Activated naive CD4-positive, alpha-beta T cell treated with anti-CD3 and anti-CD28 coated beads, Interleukin-2, amount 10 ng/mL, durations not matched to agents 7 days and 5 days (primary cell): ENCODE results near the gene GSN.

Experiments
- CTCF ChIA-PET: fragments of 350-600 bp; sonication (Branson Sonifier 250); formaldehyde crosslinking; loops from one replicate; lab custom pipeline; 2021; ENCODE audit warnings: antibody characterized with exemption; lab: Charles Lee
- DNase-seq: peaks from one replicate; pipeline ENCODE4 v3.0.0-alpha.2; 2020
- H3K27ac Mint-ChIP-seq: one replicate; pipeline ENCODE4 v1.8.0; 2021; ENCODE audit warnings: mild to moderate bottlenecking, moderate library complexity, mixed read lengths
- H3K27me3 Mint-ChIP-seq: one replicate; pipeline ENCODE4 v1.8.0; 2021; ENCODE audit warnings: mild to moderate bottlenecking, mixed read lengths
- H3K36me3 Mint-ChIP-seq: one replicate; pipeline ENCODE4 v1.8.0; 2021; ENCODE audit warnings: mixed read lengths
- H3K4me1 Mint-ChIP-seq: one replicate; pipeline ENCODE4 v1.8.0; 2021; ENCODE audit warnings: mixed read lengths
- H3K4me3 Mint-ChIP-seq: one replicate; pipeline ENCODE4 v1.8.0; 2021; ENCODE audit warnings: mild to moderate bottlenecking, moderate library complexity, mixed read lengths
- H3K9me3 Mint-ChIP-seq: one replicate; pipeline ENCODE4 v1.8.0; 2021; ENCODE audit warnings: mixed read lengths

The GSN gene

GRCh38 chr9:121300283-121301119, 32.5 kb downstream of the GSN start:
- Mint-ChIP-seq H3K9me3 (no peaks in the 10 kb centered on the region), H3K4me3 (peak overlapping the region; percentile 63), H3K27ac (no peak overlapping the region), H3K27me3 (peaks cover 43% of the 10 kb centered on the region), H3K4me1 (peaks cover 16% of the 10 kb centered on the region), H3K36me3 (no peaks in the 10 kb centered on the region)
- CTCF ChIA-PET: interaction anchor here (1.3 to 1.6 kb wide), 2 partner anchors 20 to 87 kb away, joined by 3 to 4 read pairs; no protein-coding TSS in a partner anchor
- peak; percentile 3 for DNase-seq

- Mint-ChIP-seq H3K27me3 (peaks cover 43% of the 10 kb centered on the region), H3K9me3 (no peaks in the 10 kb centered on the region), H3K36me3 (no peaks in the 10 kb centered on the region), H3K27ac (no peak overlapping the region), H3K4me3 (no peak overlapping the region), H3K4me1 (peaks cover 16% of the 10 kb centered on the region)
- peak; percentile 20 for DNase-seq
- CTCF ChIA-PET: interaction anchor here (1.8 kb wide), 1 partner anchor 17 kb away, joined by 7 read pairs; no protein-coding TSS in a partner anchor
These were observed 33.9 kb downstream of the GSN start for GRCh38 chr9:121301881-121302286.

- Mint-ChIP-seq H3K27me3 (peaks cover 43% of the 10 kb centered on the region), H3K4me3 (no peak overlapping the region)
These were observed 34.4 kb downstream of the GSN start for GRCh38 chr9:121302341-121302740.

GRCh38 chr9:121302786-121303185, 34.8 kb downstream of the GSN start:
- Mint-ChIP-seq H3K27ac (no peak overlapping the region), H3K9me3 (no peaks in the 10 kb centered on the region), H3K4me1 (peaks cover 16% of the 10 kb centered on the region), H3K36me3 (no peaks in the 10 kb centered on the region), H3K4me3 (no peak overlapping the region), H3K27me3 (peaks cover 42% of the 10 kb centered on the region)
- DNase-seq: no peak
- CTCF ChIA-PET: interaction anchor here (1.1 to 1.8 kb wide), 3 partner anchors 16 to 89 kb away, joined by 4 to 7 read pairs (median 4); no protein-coding TSS in a partner anchor

More at GRCh38 chr9:121302341-121302740, 34.4 kb downstream of the GSN start:
- H3K4me1 Mint-ChIP-seq: peaks cover 16% of the 10 kb centered on the region
- H3K9me3 Mint-ChIP-seq: no peaks in the 10 kb centered on the region
- CTCF ChIA-PET: interaction anchor here (1.1 to 1.8 kb wide), 2 partner anchors 17 to 89 kb away, joined by 4 to 7 read pairs; no protein-coding TSS in a partner anchor
- no peaks in the 10 kb centered on the region for H3K36me3 Mint-ChIP-seq
- DNase-seq: no peak
- no peak overlapping the region for H3K27ac Mint-ChIP-seq

- DNase-seq: no peak
- no peaks in the 10 kb centered on the region for H3K36me3 Mint-ChIP-seq
- H3K27ac Mint-ChIP-seq: no peak overlapping the region
- peaks cover 13% of the 10 kb centered on the region for H3K4me1 Mint-ChIP-seq
- H3K27me3 Mint-ChIP-seq: peaks cover 32% of the 10 kb centered on the region
- CTCF ChIA-PET: interaction anchor here (1.1 to 1.8 kb wide), 3 partner anchors 15 to 90 kb away, joined by 4 to 7 read pairs (median 4); no protein-coding TSS in a partner anchor
- H3K9me3 Mint-ChIP-seq: no peaks in the 10 kb centered on the region
- no peak overlapping the region for H3K4me3 Mint-ChIP-seq
These were observed 35.8 kb downstream of the GSN start for GRCh38 chr9:121303456-121304451.

GRCh38 chr9:121304707-121305106, 36.7 kb downstream of the GSN start:
- Mint-ChIP-seq H3K27me3 (peaks cover 24% of the 10 kb centered on the region), H3K36me3 (no peaks in the 10 kb centered on the region), H3K4me1 (peaks cover 8% of the 10 kb centered on the region), H3K9me3 (no peaks in the 10 kb centered on the region), H3K4me3 (no peak overlapping the region), H3K27ac (no peak overlapping the region)
- CTCF ChIA-PET: interaction anchor here (1.7 kb wide), 1 partner anchor 26 kb away, joined by 4 read pairs; no protein-coding TSS in a partner anchor
- no peak for DNase-seq

- peaks cover 20% of the 10 kb centered on the region for H3K27me3 Mint-ChIP-seq
- DNase-seq: no peak
- no peak overlapping the region for H3K27ac Mint-ChIP-seq
- H3K9me3 Mint-ChIP-seq: no peaks in the 10 kb centered on the region
- no peaks in the 10 kb centered on the region for H3K36me3 Mint-ChIP-seq
- H3K4me1 Mint-ChIP-seq: peaks cover 2% of the 10 kb centered on the region
- CTCF ChIA-PET: no interaction called here
- no peak overlapping the region for H3K4me3 Mint-ChIP-seq
These were observed 37.5 kb downstream of the GSN start for GRCh38 chr9:121305269-121305994.

GRCh38 chr9:121307976-121308375, 40.0 kb downstream of the GSN start:
- Mint-ChIP-seq H3K9me3 (no peaks in the 10 kb centered on the region), H3K27ac (no peak overlapping the region), H3K4me1 (no peaks in the 10 kb centered on the region), H3K36me3 (no peaks in the 10 kb centered on the region), H3K4me3 (no peak overlapping the region), H3K27me3 (peaks cover 3% of the 10 kb centered on the region)
- no peak for DNase-seq
- CTCF ChIA-PET: interaction anchor here (0.6 to 3.3 kb wide), 3 partner anchors 12 to 95 kb away, joined by 3 to 15 read pairs (median 3); no protein-coding TSS in a partner anchor

GRCh38 chr9:121308765-121309164, 40.8 kb downstream of the GSN start:
- no peaks in the 10 kb centered on the region for H3K9me3 Mint-ChIP-seq
- no peak overlapping the region for H3K27ac Mint-ChIP-seq
- H3K27me3 Mint-ChIP-seq: peaks cover 3% of the 10 kb centered on the region
- CTCF ChIA-PET: interaction anchor here (1.0 to 3.3 kb wide), 2 partner anchors 11 to 31 kb away, joined by 3 to 15 read pairs; no protein-coding TSS in a partner anchor
- no peak overlapping the region for H3K4me3 Mint-ChIP-seq
- H3K4me1 Mint-ChIP-seq: no peaks in the 10 kb centered on the region
- H3K36me3 Mint-ChIP-seq: no peaks in the 10 kb centered on the region
- no peak for DNase-seq

- DNase-seq: no peak
- Mint-ChIP-seq H3K27me3 (peaks cover 3% of the 10 kb centered on the region), H3K4me1 (no peaks in the 10 kb centered on the region), H3K4me3 (no peak overlapping the region), H3K36me3 (no peaks in the 10 kb centered on the region), H3K9me3 (no peaks in the 10 kb centered on the region), H3K27ac (no peak overlapping the region)
- CTCF ChIA-PET: interaction anchor here (1.0 to 3.3 kb wide), 2 partner anchors 11 to 31 kb away, joined by 3 to 15 read pairs; no protein-coding TSS in a partner anchor
These were observed 41.2 kb downstream of the GSN start for GRCh38 chr9:121309171-121309570.

GRCh38 chr9:121309833-121310425, 42.0 kb downstream of the GSN start:
- H3K36me3 Mint-ChIP-seq: no peaks in the 10 kb centered on the region
- no peak overlapping the region for H3K4me3 Mint-ChIP-seq
- no peak for DNase-seq
- no peaks in the 10 kb centered on the region for H3K9me3 Mint-ChIP-seq
- CTCF ChIA-PET: interaction anchor here (3.3 kb wide), 1 partner anchor 10 kb away, joined by 15 read pairs; no protein-coding TSS in a partner anchor
- H3K27ac Mint-ChIP-seq: no peak overlapping the region
- no peaks in the 10 kb centered on the region for H3K4me1 Mint-ChIP-seq
- H3K27me3 Mint-ChIP-seq: peaks cover 3% of the 10 kb centered on the region

- H3K36me3 Mint-ChIP-seq: no peaks in the 10 kb centered on the region
- peaks cover 3% of the 10 kb centered on the region for H3K27me3 Mint-ChIP-seq
- DNase-seq: no peak
- no peaks in the 10 kb centered on the region for H3K4me1 Mint-ChIP-seq
- CTCF ChIA-PET: interaction anchor here (3.3 kb wide), 1 partner anchor 9 kb away, joined by 15 read pairs; no protein-coding TSS in a partner anchor
- no peak overlapping the region for H3K4me3 Mint-ChIP-seq
- no peak overlapping the region for H3K27ac Mint-ChIP-seq
- H3K9me3 Mint-ChIP-seq: no peaks in the 10 kb centered on the region
These were observed 42.6 kb downstream of the GSN start for GRCh38 chr9:121310571-121310970.
